Ishikawa (cell line): ENCODE results near the gene CDH13.

ENCODE experiments used
- CEBPB ChIP-seq: IDR thresholded peaks from 2 replicates; pipeline ENCODE4 v1.6.1; 2012
- CREB1 ChIP-seq: IDR thresholded peaks from 2 replicates; pipeline ENCODE4 v1.6.1; 2012; ENCODE audit warnings: low read depth
- EGR1 ChIP-seq: IDR thresholded peaks from 2 replicates; pipeline ENCODE4 v1.6.1; 2012
- EP300 ChIP-seq: IDR thresholded peaks from 2 replicates; pipeline ENCODE4 v1.6.1; 2012; ENCODE audit warnings: borderline replicate concordance
- FOXM1 ChIP-seq: IDR thresholded peaks from 2 replicates; pipeline ENCODE4 v1.6.1; 2012; ENCODE audit warnings: low read depth, borderline replicate concordance
- MAX ChIP-seq: IDR thresholded peaks from 2 replicates; pipeline ENCODE4 v1.6.1; 2012
- NFIC ChIP-seq: IDR thresholded peaks from 2 replicates; pipeline ENCODE4 v1.6.1; 2012
- RAD21 ChIP-seq: IDR thresholded peaks from 2 replicates; pipeline ENCODE4 v1.6.1; 2012; ENCODE audit warnings: low read depth
- REST ChIP-seq: IDR thresholded peaks from 2 replicates; pipeline ENCODE4 v1.6.1; 2012; ENCODE audit warnings: low read depth, mild to moderate bottlenecking
- TAF1 ChIP-seq: IDR thresholded peaks from 2 replicates; pipeline ENCODE4 v1.6.1; 2012; ENCODE audit warnings: low read depth, mild to moderate bottlenecking
- TCF12 ChIP-seq: IDR thresholded peaks from 2 replicates; pipeline ENCODE4 v1.6.1; 2012; ENCODE audit warnings: low read depth
- TEAD4 ChIP-seq: IDR thresholded peaks from 2 replicates; pipeline ENCODE4 v1.6.1; 2012
- USF1 ChIP-seq: IDR thresholded peaks from 2 replicates; pipeline ENCODE4 v1.6.1; 2012
- YY1 ChIP-seq: IDR thresholded peaks from 2 replicates; pipeline ENCODE4 v1.6.1; 2012; ENCODE audit warnings: low read depth
- ZBTB7A ChIP-seq: IDR thresholded peaks from 2 replicates; pipeline ENCODE4 v1.6.1; 2012; ENCODE audit warnings: low read depth

The CDH13 gene

GRCh38 chr16:82750068-82750467 is 123.3 kb downstream of the CDH13 start:
- TF ChIP-seq RAD21 (no peak), USF1 (no peak), YY1 (no peak), TAF1 (no peak), ZBTB7A (no peak), EP300 (no peak), TCF12 (no peak), NFIC (no peak), CREB1 (no peak)

DNA sequence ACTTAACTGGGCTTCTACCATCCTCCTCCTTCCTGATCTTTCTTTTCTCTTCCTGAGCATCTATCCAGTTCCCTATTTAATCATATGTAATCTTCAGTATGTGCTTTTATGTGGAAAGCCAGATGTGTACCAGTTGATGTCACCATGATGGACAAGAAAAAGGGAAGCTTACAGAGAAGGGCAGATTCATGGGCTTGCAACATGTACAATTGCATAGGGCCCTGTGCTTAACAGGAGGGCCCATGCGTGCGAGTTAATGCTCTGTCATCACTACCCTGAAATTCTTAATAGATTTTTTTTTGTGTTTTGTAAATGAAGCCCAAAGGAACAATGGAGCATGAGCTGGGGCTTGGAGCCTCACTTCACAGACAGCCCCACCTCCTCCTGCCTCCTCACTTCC is 124.3 kb downstream of the CDH13 start:
- TF ChIP-seq CEBPB (no peak), CREB1 (no peak), MAX (no peak), USF1 (no peak), TEAD4 (no peak), NFIC (no peak), FOXM1 (no peak), EGR1 (no peak), EP300 (no peak), ZBTB7A (no peak), REST (no peak), RAD21 (no peak), TCF12 (no peak), YY1 (no peak), TAF1 (no peak)

DNA sequence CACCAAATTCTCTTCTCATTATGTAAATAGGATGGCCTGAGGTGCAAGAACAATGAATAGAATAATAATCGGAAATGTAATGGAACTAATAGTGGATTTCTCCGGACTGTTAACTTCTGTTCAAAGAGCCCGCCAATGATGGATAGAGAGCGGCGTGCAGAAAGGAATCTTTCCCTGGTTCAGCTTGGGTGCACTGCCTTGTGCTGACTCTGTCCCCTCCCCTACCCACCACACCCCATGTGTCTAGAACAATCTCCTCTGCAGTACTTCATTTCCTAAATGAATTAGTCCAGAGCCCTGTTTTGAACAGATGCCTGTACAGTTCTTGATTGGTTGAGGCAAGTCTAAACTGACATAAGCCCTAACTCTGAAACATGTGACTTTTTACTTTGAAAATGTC is 125.4 kb downstream of the CDH13 start:
- no peak for TF ChIP-seq CEBPB
- TF ChIP-seq TCF12, result no peak
- no peak for TF ChIP-seq CREB1
- no peak for TF ChIP-seq USF1
- TF ChIP-seq MAX, result no peak
- TF ChIP-seq REST, result no peak
- no peak for TF ChIP-seq TAF1
- no peak for TF ChIP-seq NFIC
- no peak for TF ChIP-seq EP300
- TF ChIP-seq EGR1, result no peak
- TF ChIP-seq RAD21, result no peak
- no peak for TF ChIP-seq ZBTB7A
- no peak for TF ChIP-seq YY1
- no peak for TF ChIP-seq FOXM1
- no peak for TF ChIP-seq TEAD4

GRCh38 chr16:82753821-82754220 is 127.1 kb downstream of the CDH13 start:
- TF ChIP-seq TAF1 (no peak), MAX (no peak), TCF12 (no peak), FOXM1 (no peak), EP300 (no peak), CREB1 (no peak), RAD21 (no peak), USF1 (no peak)

DNA sequence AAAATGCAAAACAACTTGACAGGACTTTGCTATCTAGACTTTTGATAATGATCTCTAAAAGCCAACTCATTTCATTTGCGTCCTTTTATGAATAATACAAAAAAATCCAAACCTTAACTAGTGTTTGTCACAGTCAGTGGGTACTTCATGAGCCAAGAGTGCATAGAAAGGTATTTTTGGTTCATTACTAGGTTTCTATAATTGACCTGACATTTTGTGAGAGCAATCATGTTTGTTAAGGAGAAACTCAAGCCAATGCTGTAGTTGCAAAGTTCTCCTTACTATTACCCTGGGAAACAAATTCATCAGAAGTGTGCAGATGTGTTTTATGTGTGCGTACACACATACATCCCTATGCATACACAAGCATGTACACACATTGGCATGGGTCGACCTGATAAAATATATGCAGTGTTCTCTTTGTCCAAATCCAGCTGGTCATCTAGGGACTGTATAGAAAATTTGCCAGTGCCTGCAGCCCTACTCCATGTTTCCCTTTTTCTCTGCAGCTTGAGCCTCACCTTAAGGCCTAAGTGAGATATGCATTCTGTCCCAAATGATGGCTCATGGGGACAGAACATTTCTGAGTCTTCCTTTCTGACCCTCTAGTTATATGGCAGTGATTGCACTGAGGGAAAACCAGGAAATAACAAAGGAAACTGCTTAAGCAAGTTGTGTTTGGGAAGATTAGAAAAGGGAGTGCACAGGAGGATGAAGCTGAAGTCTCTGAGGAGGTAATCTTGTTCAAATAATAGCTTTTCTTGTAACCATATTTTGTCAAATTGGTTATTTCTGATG is 128.1 kb downstream of the CDH13 start:
- no peak for TF ChIP-seq NFIC
- no peak for TF ChIP-seq EGR1
- no peak for TF ChIP-seq RAD21
- TF ChIP-seq YY1, result no peak
- no peak for TF ChIP-seq TEAD4
- no peak for TF ChIP-seq CREB1
- TF ChIP-seq FOXM1, result no peak
- no peak for TF ChIP-seq TCF12
